Measurements from ENCODE around the gene RASSF1. TPM values are rescaled to one million over a fixed set of nuclear protein-coding genes. Genes with fewer than 3 reads are reported as not detected.

Gene RASSF1
- total and polyA plus RNA-seq, 2 of the 8 experiments (the other 6 are each of a cell fraction or from before 2014, with no cell fraction given), result 10.3 to 15.7 TPM

- TF ChIP-seq RBBP5 (IDR thresholded peaks at IDR 0.05; ENCODE audit: borderline replicate concordance, low read depth, low read length), result no peak
- no peak for TF ChIP-seq EGR1 (IDR thresholded peaks at IDR 0.05; ENCODE audit: borderline replicate concordance, low read depth, low read length)
- no peak for TF ChIP-seq PHF8 (conservative IDR thresholded peaks at IDR 0.05; ENCODE audit: low read depth, low read length)
- TF ChIP-seq SP4 (IDR thresholded peaks at IDR 0.05; ENCODE audit: low read length), result no peak
- TF ChIP-seq POLR2AphosphoS5 (IDR thresholded peaks at IDR 0.05; ENCODE audit: low read depth, low read length), result no peak
These were observed 13.6 kb upstream of the RASSF1 start (continued) for GRCh38 chr3:50354186-50354764.

Data from H1 (cell line).